Measurements from ENCODE around the gene CACNA2D2. TPM values are rescaled to one million over a fixed set of nuclear protein-coding genes. Genes with fewer than 3 reads are reported as not detected.

The CACNA2D2 gene
- total RNA-seq, 4 donors from 2014 or later = 1.1 to 2.0 (median 1.6) TPM

GRCh38 chr3:50354186-50354764 lies 149.2 kb downstream of the CACNA2D2 start:
- no peak for DNase-seq (ENCODE audit: low spot score in 2 of 2)
- TF ChIP-seq, protein P1, sequence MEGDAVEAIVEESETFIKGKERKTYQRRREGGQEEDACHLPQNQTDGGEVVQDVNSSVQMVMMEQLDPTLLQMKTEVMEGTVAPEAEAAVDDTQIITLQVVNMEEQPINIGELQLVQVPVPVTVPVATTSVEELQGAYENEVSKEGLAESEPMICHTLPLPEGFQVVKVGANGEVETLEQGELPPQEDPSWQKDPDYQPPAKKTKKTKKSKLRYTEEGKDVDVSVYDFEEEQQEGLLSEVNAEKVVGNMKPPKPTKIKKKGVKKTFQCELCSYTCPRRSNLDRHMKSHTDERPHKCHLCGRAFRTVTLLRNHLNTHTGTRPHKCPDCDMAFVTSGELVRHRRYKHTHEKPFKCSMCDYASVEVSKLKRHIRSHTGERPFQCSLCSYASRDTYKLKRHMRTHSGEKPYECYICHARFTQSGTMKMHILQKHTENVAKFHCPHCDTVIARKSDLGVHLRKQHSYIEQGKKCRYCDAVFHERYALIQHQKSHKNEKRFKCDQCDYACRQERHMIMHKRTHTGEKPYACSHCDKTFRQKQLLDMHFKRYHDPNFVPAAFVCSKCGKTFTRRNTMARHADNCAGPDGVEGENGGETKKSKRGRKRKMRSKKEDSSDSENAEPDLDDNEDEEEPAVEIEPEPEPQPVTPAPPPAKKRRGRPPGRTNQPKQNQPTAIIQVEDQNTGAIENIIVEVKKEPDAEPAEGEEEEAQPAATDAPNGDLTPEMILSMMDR (IDR thresholded peaks at IDR 0.05) = no peak
- no peak for TF ChIP-seq POLR2A (IDR thresholded peaks at IDR 0.05)
- no peak overlapping the region for H3K4me3 ChIP-seq (ENCODE audit: low read depth, poor library complexity, severe bottlenecking)
- WGBS, 2 donors = 73 to 74% methylated on average over 5 of the region's 5 CpGs
- intact Hi-C loops (cut with DNase I; ENCODE audit: low total_unique reads) = no loop called here

DNA sequence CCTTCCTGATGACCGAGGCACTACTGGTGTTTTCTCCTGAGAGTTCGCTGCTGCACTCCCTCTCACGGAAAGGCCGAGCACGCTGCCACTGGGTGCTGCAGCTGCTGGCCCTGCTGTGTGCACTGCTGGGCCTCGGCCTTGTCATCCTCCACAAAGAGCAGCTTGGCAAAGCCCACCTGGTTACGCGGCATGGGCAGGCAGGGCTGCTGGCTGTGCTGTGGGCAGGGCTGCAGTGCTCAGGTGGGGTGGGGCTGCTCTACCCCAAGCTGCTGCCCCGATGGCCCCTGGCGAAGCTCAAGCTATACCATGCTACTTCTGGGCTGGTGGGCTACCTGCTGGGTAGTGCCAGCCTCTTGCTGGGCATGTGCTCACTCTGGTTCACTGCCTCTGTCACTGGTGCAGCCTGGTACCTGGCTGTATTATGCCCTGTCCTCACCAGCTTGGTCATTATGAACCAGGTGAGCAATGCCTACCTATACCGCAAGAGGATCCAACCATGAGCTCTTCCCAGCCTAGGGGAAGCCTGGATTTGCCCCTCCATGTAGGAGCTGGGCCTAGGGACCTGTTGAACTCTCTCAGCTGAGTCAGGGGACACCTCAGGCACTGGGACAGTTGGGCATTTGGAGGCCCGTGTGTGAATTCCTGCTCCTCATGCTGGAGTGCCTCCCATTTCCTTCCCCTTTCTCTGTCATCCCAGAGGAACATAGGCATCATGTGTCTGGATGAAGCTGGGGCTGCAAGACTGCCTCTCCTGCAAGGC lies 150.0 kb downstream of the CACNA2D2 start:
- no peak overlapping the region for H3K4me3 ChIP-seq (ENCODE audit: low read depth, poor library complexity, severe bottlenecking)
- 76 to 77% methylated on average over 12 of the region's 12 CpGs for WGBS, 2 donors
- no peak for TF ChIP-seq POLR2A (IDR thresholded peaks at IDR 0.05)
- TF ChIP-seq, protein P1 (IDR thresholded peaks at IDR 0.05) = no peak
- intact Hi-C loops (cut with DNase I; ENCODE audit: low total_unique reads) = no loop called here
- DNase-seq (ENCODE audit: low spot score in 2 of 2) = no peak

DNA sequence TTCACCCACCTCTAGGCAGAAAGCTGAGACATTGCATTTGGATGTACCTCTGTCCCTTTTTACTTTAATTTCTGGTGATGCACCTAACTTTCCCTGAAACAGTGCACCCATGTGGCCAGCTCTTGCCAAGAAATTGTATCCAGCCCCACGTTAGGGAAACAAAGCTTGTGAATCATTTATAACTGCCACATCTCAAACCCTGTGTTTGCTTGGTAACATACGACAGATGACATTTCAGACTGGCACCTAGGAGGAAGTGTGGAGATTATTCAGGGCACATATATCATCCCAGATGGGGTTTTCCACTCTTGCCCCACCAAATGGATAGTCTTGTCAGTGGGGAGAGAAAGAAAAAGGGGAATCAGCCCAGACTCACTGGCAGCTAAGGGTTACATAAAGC lies 150.7 kb downstream of the CACNA2D2 start:
- no peak for DNase-seq (ENCODE audit: low spot score in 2 of 2)
- TF ChIP-seq, protein P1 (IDR thresholded peaks at IDR 0.05) = no peak
- TF ChIP-seq POLR2A (IDR thresholded peaks at IDR 0.05) = no peak

GRCh38 chr3:50351323-50351697 lies 152.1 kb downstream of the CACNA2D2 start:
- intact Hi-C loops (cut with DNase I; ENCODE audit: low total_unique reads) = no loop called here
- DNase-seq (ENCODE audit: low spot score in 2 of 2) = no peak
- 45 to 47% methylated on average over 11 of the region's 11 CpGs for WGBS, 2 donors
- no peak overlapping the region for H3K4me3 ChIP-seq (ENCODE audit: low read depth, poor library complexity, severe bottlenecking)
- TF ChIP-seq, protein P1 (IDR thresholded peaks at IDR 0.05) = no peak
- no peak for TF ChIP-seq POLR2A (IDR thresholded peaks at IDR 0.05)

More for the DNA sequence above, 150.7 kb downstream of the CACNA2D2 start:
- intact Hi-C loops (cut with DNase I; ENCODE audit: low total_unique reads) = no loop called here
- WGBS, 2 donors = 32 to 43% methylated on average over 2 of the region's 2 CpGs
- no peak overlapping the region for H3K4me3 ChIP-seq (ENCODE audit: low read depth, poor library complexity, severe bottlenecking)

GRCh38 chr3:50350527-50351322 lies 152.7 kb downstream of the CACNA2D2 start, which contains the start of the genes CYB561D2 and NPRL2:
TSS of gene CYB561D2 (plus strand) at chr3:50350862. CDS start at chr3:50351434, 572 bp downstream.
TSS of gene NPRL2 (minus strand) at chr3:50350775. CDS start at chr3:50350652, 123 bp downstream.
- DNase-seq (ENCODE audit: low spot score in 2 of 2) = peak; percentile 97 to 99
- TF ChIP-seq, protein P1 (IDR thresholded peaks at IDR 0.05) = no peak
- no peak for TF ChIP-seq POLR2A (IDR thresholded peaks at IDR 0.05)
- 1% methylated on average over 31 to 44 of the region's 64 CpGs for WGBS, 2 donors
- intact Hi-C loops (cut with DNase I; ENCODE audit: low total_unique reads) = no loop called here
- peak within 1 kb of the TSS; percentile 49 for H3K4me3 ChIP-seq (ENCODE audit: low read depth, poor library complexity, severe bottlenecking)

All from lower leg skin (tissue), 4 donors.